Measurements from ENCODE around the gene CUL9. TPM values are rescaled to one million over a fixed set of nuclear protein-coding genes. Genes with fewer than 3 reads are reported as not detected.

The CUL9 gene
- total and polyA plus RNA-seq, 4 donors = 6.5 to 21.8 (median 7.5) TPM

GRCh38 chr6:43235841-43236240, 53.8 kb downstream of the CUL9 start:
- TF ChIP-seq EGR1 (IDR thresholded peaks at IDR 0.05; ENCODE audit: low read depth in 2 of 2) (no peak), RXRA (IDR thresholded peaks at IDR 0.05) (no peak), REST (IDR thresholded peaks at IDR 0.05) (no peak), FOXA2 (IDR thresholded peaks at IDR 0.05) (no peak), CTCF (IDR thresholded peaks at IDR 0.05; ENCODE audit: low read depth, low read length, missing input control) (no peak), HNF4A (conservative IDR thresholded peaks at IDR 0.05) (no peak)
- Histone ChIP-seq H3K36me3 (ENCODE audit: control insufficient read depth in 4 of 4, insufficient read depth in 3 of 4, low read depth in 1 of 4, low read length in 3 of 4) (no peaks in the 10 kb centered on the region), H3K4me1 (ENCODE audit: control insufficient read depth in 4 of 4, insufficient read depth in 4 of 4, low read length in 3 of 4) (no peaks in the 10 kb centered on the region), H3K4me3 (ENCODE audit: low read depth in 1 of 3, low read length in 3 of 3) (no peak overlapping the region), H3K9me3 (ENCODE audit: control insufficient read depth in 4 of 4, low read length in 3 of 4) (no peaks in the 10 kb centered on the region), H3K27me3 (ENCODE audit: control insufficient read depth in 4 of 4, insufficient read depth in 4 of 4, low read length in 3 of 4) (no peaks in the 10 kb centered on the region), H3K9ac (ENCODE audit: low read depth in 1 of 2, low read length in 2 of 2) (no peak overlapping the region), H3K27ac (ENCODE audit: low read depth in 1 of 2, low read length in 2 of 2) (no peak overlapping the region)
- 94% methylated on average over 2 of the region's 2 CpGs for WGBS
- DNase-seq (ENCODE audit: low spot score) = no peak

- Histone ChIP-seq H3K9ac (ENCODE audit: low read depth in 1 of 2, low read length in 2 of 2) (no peak overlapping the region), H3K4me1 (ENCODE audit: control insufficient read depth in 4 of 4, insufficient read depth in 4 of 4, low read length in 3 of 4) (no peaks in the 10 kb centered on the region), H3K9me3 (ENCODE audit: control insufficient read depth in 4 of 4, low read length in 3 of 4) (no peaks in the 10 kb centered on the region), H3K36me3 (ENCODE audit: control insufficient read depth in 4 of 4, insufficient read depth in 3 of 4, low read depth in 1 of 4, low read length in 3 of 4) (no peaks in the 10 kb centered on the region), H3K27me3 (ENCODE audit: control insufficient read depth in 4 of 4, insufficient read depth in 4 of 4, low read length in 3 of 4) (peaks cover 0 to 9% (median 5%) of the 10 kb centered on the region in 4 donors), H3K27ac (ENCODE audit: low read depth in 1 of 2, low read length in 2 of 2) (no peak overlapping the region), H3K4me3 (ENCODE audit: low read depth in 1 of 3, low read length in 3 of 3) (no peak overlapping the region)
- 70% methylated on average over 2 of the region's 2 CpGs for WGBS
- no peak for TF ChIP-seq JUND (IDR thresholded peaks at IDR 0.05)
- TF ChIP-seq MAX (IDR thresholded peaks at IDR 0.05) = no peak
- no peak for TF ChIP-seq YY1 (IDR thresholded peaks at IDR 0.05)
- TF ChIP-seq FOXA2 (IDR thresholded peaks at IDR 0.05) = no peak
- TF ChIP-seq REST (IDR thresholded peaks at IDR 0.05) = no peak
- TF ChIP-seq EGR1 (IDR thresholded peaks at IDR 0.05; ENCODE audit: low read depth in 2 of 2) = no peak
- TF ChIP-seq SP1 (IDR thresholded peaks at IDR 0.05) = no peak
- TF ChIP-seq ATF3 (IDR thresholded peaks at IDR 0.05) = no peak
- no peak for TF ChIP-seq FOXA1 (IDR thresholded peaks at IDR 0.05)
- no peak for TF ChIP-seq ZBTB33 (IDR thresholded peaks at IDR 0.05)
- no peak for TF ChIP-seq RXRA (IDR thresholded peaks at IDR 0.05)
- no peak for TF ChIP-seq HNF4G (IDR thresholded peaks at IDR 0.05)
- TF ChIP-seq CTCF (IDR thresholded peaks at IDR 0.05; ENCODE audit: low read depth, low read length, missing input control) = no peak
- no peak for TF ChIP-seq NR2F2 (IDR thresholded peaks at IDR 0.05)
- no peak for TF ChIP-seq HNF4A (conservative IDR thresholded peaks at IDR 0.05)
- TF ChIP-seq GABPA (IDR thresholded peaks at IDR 0.05 in 1 of 2, conservative IDR thresholded peaks at IDR 0.05 in 1 of 2) = no peak
- TF ChIP-seq TAF1 (conservative IDR thresholded peaks at IDR 0.05) = no peak
- DNase-seq (ENCODE audit: low spot score) = no peak
Measured at GRCh38 chr6:43239054-43239453, 57.1 kb downstream of the CUL9 start.
